Measurements from ENCODE around the gene LRSAM1. TPM values are rescaled to one million over a fixed set of nuclear protein-coding genes. Genes with fewer than 3 reads are reported as not detected.
A peak's percentile ranks its signal among the peaks of the same experiment; 100 is the strongest.

The LRSAM1 gene
- total RNA-seq, 1 experiment from 2014 or later, result 6.4 TPM

DNA sequence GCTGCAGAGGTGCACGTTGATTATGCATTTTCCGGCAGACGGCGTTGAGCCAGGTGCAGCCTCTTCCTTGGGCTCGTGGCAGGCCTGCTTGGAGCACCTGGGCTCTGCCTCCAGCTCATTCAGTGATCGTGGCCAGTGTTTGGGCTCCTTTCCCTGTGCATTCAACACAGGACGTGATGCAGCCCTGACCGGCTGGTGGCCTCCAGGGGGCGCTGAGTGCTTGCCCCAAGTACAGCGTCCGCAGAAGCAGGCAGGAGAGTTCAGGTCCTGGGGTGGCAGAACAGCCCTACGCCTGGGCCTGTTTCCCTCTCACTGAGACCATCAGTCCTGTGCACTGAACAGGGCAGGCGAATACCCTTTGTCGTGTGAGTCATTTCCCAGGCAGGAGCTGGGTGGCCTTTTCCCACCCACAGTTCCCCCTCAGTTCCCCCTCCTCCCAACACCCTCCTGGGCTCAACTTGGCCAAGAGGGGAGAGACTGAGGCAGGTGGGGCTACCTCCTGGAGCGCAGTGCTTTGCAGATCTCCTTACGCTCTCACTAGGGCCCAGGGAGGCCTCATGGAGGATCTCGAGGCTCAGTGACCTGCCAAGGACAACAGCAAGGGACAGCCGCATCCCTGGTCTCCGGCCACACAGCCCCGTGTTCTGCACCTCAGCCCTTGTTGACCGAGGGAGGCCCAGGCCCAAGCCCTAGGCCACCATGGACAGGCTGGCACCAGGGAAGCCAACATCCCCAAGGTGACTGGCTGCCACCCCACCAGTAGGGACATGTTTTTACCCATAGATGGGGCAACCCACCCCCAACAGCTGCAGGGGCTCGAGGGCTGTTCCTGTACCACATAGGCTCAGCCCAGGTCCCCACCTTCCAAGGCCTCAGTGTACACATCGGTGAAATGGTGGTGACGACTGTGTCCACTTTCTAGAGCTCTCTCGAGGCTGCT lies 52.9 kb downstream of the LRSAM1 start:
- in situ Hi-C loops (cut with HindIII; ENCODE audit: low pct_unique_long_range_greater_than_20kb, low sequenced_read_pairs), result no loop called here
- peak; percentile 85 for DNase-seq (ENCODE audit: low read depth, low spot score)

DNA sequence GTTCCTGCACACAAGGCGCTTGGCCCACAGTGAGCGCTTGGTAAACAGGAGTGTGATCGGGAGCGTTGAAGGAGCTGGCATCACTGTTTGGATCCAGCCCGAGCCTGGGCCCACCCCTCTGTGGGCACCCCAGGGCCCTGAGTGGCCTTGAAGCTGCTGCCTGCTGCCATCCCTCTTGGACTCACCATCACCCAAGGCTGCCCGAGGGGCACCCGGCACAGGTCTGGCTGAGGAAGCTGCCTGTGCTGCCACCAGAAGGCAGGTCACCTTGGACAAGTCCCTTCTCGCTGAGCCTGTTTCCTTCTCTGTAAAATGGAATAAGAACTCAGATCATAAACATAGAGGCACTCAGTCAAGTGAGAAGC lies 53.6 kb downstream of the LRSAM1 start:
- no peak for DNase-seq (ENCODE audit: low read depth, low spot score)
- in situ Hi-C loops (cut with HindIII; ENCODE audit: low pct_unique_long_range_greater_than_20kb, low sequenced_read_pairs), result no loop called here

DNA sequence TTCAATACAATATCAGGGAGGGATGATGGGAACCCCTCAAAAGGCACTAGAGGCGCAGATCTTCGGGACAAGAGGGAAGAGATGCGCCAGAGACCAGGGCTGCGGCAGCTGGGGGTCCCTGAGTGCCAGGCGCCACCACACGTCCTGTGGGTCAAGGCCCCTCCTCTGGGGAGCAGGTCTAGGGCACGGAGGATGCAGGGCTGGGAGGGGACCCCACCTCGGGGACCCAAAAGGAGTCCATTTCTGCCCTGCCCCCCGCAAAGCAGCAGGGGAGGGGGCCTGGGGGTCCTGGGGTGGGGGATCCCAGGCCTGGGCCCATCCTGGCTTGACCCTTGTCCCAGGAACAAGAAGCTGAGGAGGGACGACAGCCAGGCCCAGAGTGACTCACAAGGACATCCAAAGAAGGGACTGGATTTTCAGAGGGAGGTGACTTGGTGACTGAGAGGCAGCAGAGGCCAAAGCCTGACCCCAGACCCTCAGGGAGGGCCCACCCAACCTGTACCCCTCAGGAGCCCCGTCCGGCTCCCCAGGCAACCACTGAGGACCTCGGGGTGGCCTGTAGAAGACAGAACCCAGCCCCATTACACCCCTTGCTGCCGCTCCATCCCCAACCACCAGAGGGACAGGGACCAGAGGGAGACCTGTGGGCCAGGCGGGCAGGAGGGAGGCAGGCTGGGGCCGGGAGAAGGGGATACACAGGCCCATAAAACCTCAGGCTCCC lies 54.2 kb downstream of the LRSAM1 start:
- in situ Hi-C loops (cut with HindIII; ENCODE audit: low pct_unique_long_range_greater_than_20kb, low sequenced_read_pairs), result no loop called here
- DNase-seq (ENCODE audit: low read depth, low spot score), result peak; percentile 56

DNA sequence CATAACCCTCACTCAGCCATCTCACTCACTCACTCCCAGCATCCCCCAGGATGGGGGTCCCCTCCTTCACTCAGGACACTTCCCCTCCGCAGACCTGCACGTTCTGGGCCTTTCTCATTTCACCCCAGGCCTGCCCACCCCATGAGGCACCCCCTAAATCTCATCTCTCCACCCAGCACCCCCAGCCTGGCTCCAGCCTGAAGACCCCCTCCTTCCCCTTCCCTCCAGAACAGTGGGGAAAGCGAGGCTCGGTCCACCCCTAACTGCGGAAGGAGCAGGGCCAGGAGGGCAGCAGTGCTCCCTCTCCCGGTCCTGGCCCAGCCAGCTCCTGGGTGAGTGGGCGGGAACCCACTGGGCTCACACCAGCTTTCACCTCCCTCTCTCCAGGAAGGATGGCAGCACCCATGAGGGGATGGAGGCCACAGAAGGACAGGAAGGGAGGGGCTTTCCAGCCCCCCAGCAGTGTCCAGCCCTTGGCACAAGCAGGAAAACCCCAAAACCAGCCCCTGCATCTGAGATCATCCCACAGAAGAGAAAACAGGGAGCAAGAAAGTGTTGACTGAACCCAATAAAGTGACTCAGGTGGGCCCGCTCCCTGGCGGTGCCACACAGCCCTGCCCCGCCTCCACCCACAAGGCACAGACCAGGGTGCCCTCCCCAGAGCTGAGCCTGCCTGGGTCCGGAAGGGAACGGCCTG lies 55.0 kb downstream of the LRSAM1 start:
- in situ Hi-C loops (cut with HindIII; ENCODE audit: low pct_unique_long_range_greater_than_20kb, low sequenced_read_pairs), result no loop called here

DNA sequence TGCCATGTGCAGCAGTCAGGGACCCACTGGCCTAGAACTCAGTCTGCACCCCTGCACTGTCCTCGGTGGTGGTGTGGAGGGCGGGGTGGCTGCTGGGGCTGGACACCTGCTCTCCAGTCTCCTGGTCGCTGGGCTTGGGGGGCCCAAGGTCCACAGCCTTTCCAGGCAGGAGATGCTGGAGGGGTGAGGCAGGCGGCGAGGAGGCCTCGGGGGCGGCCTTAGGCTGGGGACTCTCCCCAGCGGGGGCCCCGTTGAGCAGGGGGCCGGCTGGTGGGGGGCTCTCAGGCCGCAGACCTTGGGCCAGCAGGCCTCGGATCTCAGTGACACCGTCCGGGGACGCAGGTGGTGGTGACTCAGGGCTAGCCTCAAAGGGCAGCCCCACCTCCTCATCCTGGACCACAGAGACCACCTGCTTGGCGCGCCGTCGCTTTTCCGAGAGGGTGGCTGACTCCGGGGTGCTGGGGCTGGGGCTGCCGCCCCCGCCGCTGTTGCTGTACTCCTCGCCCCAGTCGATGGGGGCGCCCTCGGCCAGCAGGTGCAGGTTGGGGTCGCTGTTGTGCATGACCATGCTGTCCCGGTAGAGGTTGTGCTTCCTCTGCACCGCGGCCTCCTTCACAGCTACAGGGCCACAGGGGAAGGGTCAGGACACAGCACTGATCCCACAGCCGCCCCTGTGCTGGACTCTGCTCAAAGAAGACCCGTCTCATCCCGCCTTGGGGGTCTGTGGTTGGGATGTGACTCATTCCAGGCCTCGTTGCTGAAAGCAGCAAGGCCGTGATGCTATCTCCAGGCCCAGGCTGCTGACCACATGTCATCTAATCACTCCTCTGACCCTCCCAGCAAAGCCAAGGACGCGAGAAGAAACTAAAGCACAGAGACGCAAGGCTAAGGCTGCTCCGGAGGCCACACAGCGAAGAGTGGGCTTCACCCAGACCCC lies 55.8 kb downstream of the LRSAM1 start:
- in situ Hi-C loops (cut with HindIII; ENCODE audit: low pct_unique_long_range_greater_than_20kb, low sequenced_read_pairs), result no loop called here
- no peak for DNase-seq (ENCODE audit: low read depth, low spot score)

More for the DNA sequence above, 55.0 kb downstream of the LRSAM1 start:
- no peak for DNase-seq (ENCODE audit: low read depth, low spot score)

DNA sequence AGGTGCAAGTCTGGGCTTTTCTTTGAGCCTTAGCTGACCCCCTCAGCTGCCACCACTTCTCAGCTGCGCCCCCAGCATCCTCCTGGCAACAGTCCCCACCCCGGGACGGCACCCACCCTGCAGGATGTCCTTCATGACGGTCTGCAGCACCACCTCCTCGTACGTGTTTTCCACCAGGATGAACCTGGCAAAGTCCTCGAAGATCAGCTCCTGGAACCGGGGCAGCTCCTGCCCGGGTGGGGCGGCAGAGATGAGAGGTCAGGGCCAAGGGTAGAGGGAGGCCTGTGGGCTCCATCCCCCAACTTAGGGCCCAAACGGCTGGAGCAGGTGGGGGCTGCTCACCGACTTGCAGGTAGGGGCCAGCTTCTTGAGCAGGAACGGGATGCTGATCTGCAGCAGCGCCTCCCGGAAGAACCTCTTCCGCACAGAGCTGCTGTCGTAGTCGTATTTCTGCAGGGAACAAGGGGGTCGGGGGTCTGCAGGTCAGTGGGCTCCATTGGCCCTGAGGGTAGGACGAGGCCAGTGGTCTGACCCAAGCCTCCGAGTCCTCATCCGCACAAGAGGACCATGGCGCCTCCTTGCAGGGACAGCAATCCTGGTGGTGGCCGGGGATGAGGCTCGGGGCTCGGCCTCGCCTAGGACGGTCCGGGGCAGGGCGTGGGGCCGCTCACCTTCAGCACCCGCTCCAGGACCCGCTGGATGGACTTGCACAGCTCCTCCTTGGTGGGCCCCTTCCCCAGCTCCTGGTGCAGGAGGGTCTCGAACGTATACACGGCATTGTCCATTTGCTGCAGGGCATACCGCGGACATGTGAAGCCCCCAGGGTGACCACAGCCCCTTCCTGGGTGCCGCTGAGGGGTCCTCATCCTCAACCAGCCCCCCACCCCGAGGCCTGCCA lies 56.7 kb downstream of the LRSAM1 start:
- in situ Hi-C loops (cut with HindIII; ENCODE audit: low pct_unique_long_range_greater_than_20kb, low sequenced_read_pairs), result no loop called here
- DNase-seq (ENCODE audit: low read depth, low spot score), result no peak

DNA sequence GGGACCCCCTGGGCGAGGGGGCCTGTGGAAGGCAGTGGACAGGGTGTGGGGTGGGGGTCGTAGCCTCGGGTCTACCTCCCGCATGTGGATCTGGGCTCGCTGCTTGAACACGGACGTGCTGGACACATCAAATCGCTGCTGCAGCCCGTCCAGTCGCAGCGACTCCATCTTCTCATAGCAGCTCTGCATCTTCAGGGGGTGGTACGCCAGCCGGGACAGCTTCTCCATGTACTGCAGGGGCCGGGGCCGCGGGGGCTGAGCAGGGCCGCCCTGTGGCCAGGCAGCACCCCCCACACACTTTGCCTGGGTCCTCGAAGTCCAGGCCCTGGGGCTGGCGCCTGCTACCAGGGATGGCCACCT lies 57.6 kb downstream of the LRSAM1 start:
- in situ Hi-C loops (cut with HindIII; ENCODE audit: low pct_unique_long_range_greater_than_20kb, low sequenced_read_pairs), result no loop called here

DNA sequence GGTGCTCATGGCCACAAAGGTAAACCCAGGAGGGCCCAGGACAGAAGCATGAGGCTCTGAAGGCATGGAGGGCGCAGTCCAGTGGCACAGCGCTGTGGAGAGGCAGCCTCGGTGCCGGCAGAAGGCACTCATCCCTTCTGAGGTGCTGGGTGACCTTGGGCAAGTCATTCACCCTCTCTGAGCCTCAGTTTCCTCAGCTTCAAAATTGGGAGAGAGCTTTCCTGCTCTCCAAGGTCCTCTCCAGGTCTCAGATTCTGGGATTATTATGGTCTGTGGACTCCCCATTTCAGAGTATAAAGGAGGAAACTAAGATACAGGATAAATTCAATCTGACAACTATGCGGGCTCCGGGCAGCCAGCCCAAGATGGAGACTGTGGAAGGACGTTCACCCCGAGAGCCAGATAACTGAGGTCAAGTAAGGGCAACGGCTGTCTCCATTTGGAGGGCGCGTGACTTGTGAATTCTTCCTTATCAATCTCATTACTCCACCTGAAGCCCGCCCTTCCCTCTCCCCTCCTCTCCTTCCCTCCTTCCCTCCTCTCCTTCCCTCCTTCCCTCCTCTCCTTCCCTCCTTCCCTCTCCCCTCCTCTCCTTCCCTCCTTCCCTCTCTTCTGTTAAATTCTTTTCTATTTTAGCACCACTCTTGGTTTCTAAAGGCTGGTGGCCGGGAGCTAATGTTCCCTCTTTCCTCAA lies 58.1 kb downstream of the LRSAM1 start:
- in situ Hi-C loops (cut with HindIII; ENCODE audit: low pct_unique_long_range_greater_than_20kb, low sequenced_read_pairs), result no loop called here
- no peak for DNase-seq (ENCODE audit: low read depth, low spot score)

More for the DNA sequence above, 57.6 kb downstream of the LRSAM1 start:
- DNase-seq (ENCODE audit: low read depth, low spot score), result no peak

DNA sequence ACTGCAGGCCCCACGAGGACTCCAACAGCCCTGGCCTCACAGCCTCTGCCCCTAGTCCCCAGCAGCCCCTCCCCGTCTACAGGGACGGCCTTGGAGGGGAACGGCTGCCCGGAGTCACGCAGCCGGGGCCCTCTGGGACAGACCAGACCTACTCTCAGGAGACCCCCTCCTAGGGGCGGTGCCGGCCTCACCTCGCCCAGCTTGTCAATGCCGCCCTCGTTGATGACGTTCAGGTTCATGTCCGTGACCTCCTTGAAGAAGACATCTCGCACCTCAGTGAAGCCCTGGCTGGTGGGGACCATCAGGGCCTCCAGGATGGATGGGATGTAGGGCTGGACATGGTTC lies 58.6 kb downstream of the LRSAM1 start:
- DNase-seq (ENCODE audit: low read depth, low spot score), result no peak
- in situ Hi-C loops (cut with HindIII; ENCODE audit: low pct_unique_long_range_greater_than_20kb, low sequenced_read_pairs), result no loop called here

DNA sequence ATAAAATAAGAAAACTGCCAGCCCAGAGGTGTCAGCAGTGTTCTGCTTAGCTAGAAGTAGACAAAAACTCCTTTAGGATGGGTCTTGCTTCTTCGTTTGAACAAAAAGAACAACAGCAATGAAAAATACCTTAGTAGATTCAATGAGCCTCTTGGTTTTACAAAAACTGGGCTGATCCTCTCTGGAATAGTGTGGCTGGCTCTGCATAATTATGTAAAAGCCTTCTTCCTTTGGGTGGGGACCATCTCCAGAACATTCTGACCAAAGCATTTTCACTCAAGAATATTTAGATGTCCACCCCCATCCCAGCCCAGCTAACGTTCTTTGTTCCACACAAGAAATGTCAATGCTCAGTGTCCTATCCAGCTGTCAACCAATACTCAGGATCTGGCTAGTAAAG lies 63.2 kb downstream of the LRSAM1 start:
- DNase-seq (ENCODE audit: low read depth, low spot score), result no peak
- in situ Hi-C loops (cut with HindIII; ENCODE audit: low pct_unique_long_range_greater_than_20kb, low sequenced_read_pairs), result no loop called here

DNA sequence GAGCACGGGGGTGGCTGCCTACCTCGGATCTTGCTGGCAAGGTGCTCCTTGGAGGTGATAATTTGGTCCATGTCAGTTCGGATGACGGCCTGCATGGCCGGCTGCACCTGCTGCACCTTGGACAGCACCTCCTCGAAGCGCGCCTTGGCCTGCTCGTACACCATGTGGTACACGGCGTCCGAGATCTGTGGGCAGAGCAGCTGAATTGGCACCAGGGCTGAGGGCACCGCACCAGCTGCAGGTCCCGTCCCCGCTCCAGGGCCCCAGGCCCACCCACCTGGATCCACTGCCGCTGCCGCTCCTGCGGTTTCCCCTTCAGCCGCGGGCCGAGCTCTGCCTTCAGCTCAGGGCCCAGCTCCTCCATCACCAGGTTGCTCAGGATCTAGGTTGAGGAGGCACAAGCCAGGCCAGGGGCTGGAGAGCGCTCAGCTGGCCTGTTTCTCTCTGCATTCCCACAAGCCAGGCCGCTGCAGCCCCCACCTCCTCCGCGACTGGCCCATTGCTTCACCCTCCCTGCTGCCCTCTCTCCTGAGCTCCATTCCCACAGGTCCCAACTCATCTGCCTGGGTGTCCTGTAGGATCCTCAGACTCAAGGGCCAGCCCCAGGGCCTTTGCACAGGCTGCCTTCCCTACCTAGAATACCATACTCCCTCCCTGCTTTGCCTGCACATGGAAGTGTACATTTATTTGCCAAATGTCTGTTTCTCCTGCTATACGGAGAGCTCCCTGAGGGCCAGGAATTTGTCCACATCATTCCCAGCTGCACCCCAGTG lies 65.7 kb downstream of the LRSAM1 start:
- no peak for DNase-seq (ENCODE audit: low read depth, low spot score)
- in situ Hi-C loops (cut with HindIII; ENCODE audit: low pct_unique_long_range_greater_than_20kb, low sequenced_read_pairs), result no loop called here

DNA sequence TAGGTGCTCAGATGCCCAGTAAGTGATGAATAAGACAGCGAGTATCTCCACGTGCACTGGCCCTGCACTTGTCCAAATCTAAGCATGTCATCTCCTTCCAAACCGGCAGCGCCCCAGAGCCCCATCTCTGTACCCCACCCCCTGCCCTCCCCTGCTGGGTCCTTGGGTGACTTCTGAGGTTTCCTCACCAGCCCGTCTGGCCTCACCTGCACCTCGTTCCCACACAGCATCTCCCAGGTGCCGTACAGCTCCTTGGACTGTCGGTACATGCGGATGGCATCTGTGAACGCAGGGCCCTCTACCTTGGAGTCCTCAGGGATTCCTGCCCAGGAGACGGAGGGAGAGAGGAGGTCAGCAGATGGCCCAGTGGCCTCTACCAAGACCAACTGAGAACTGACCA lies 66.3 kb downstream of the LRSAM1 start:
- no peak for DNase-seq (ENCODE audit: low read depth, low spot score)
- in situ Hi-C loops (cut with HindIII; ENCODE audit: low pct_unique_long_range_greater_than_20kb, low sequenced_read_pairs), result no loop called here

DNA sequence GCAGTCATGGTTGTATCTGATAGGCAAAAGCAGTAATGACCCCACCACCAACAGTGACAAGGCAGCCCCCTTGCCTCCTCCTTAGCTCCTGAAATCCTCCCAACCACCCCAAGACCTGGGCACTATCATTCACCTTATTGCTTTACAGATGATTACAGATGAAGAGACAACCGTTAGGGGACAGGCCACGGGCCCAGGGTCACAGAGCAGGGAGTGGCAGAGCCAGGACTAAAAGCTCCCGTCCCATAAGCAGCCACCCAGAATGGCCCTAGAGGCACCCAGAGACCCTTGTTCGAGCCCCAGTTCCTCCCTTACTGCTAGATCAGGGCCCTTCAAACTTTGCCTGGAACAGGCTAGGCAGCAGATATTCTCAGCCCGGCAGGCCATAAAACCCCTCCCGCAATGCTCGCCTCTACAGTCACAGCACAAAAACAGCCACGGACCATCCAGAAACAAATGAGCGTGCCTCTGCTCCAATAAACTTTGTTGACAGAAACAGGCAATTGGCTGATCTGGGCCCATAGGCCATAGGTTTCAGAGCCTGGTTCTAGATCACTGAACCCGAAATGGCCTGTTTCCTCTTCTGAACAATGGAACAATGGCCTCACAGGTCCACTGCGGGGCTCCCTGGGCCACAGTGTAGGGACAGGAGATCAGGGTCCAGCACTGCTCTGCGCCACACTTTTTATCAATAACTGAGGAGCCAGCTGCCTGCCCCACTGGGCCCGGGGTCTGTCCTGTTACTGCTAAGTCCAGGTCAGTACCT lies 67.0 kb downstream of the LRSAM1 start:
- in situ Hi-C loops (cut with HindIII; ENCODE audit: low pct_unique_long_range_greater_than_20kb, low sequenced_read_pairs), result no loop called here

DNA sequence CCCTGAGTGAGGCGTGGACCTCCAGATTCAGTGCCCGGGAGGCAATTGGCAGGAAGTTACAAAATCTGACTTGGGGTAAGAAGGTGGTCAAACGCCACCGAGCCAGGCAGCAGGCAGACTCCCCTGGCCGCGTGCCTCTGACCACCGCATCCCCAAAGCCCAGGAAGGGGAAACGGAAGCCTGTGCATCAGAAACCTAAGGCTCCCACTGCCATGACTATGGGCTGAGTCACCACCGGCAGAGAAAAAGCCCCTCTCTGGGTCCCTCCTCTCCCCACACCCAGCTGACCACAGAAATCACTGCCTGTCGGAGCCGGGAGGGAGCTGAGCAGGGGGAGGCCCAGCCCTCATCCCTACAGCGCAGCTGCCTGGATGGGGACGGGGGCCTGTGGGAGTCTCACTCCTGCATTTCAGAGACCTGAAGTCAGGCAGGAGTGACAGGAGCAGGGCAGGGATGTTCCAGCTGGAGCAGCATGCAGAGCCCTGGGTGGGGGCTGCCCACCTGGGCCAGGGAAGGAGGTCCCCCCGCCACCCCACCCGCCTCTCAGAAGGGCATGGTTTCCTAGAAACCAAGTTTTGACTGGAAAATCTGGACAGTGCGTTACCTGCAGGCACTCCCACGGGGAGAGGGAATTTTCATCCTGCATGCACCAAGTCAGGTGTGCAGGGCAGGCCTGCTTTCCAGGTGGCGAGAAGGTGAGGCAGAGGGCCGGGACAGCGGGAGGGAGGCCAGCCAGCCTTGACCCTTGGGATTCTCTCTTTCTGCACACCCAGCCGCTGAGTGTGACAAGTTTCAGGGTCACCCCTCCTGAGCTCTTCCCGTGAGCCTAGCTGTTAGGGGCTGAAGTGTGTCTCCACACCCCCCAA lies 68.2 kb downstream of the LRSAM1 start:
- in situ Hi-C loops (cut with HindIII; ENCODE audit: low pct_unique_long_range_greater_than_20kb, low sequenced_read_pairs), result no loop called here

More for the DNA sequence above, 67.0 kb downstream of the LRSAM1 start:
- no peak for DNase-seq (ENCODE audit: low read depth, low spot score)

More for the DNA sequence above, 68.2 kb downstream of the LRSAM1 start:
- no peak for DNase-seq (ENCODE audit: low read depth, low spot score)

All from SK-MEL-5 (cell line).